Astrocyte of the hippocampus (primary cell): ENCODE measurements around the gene ACTN1.
A peak's percentile ranks its signal among the peaks of the same experiment; 100 is the strongest.

Source experiments
- DNase-seq: peaks from one replicate; pipeline ENCODE4 v3.0.0; 2011; ENCODE audit warnings: low read depth, low spot score

The ACTN1 gene

DNA sequence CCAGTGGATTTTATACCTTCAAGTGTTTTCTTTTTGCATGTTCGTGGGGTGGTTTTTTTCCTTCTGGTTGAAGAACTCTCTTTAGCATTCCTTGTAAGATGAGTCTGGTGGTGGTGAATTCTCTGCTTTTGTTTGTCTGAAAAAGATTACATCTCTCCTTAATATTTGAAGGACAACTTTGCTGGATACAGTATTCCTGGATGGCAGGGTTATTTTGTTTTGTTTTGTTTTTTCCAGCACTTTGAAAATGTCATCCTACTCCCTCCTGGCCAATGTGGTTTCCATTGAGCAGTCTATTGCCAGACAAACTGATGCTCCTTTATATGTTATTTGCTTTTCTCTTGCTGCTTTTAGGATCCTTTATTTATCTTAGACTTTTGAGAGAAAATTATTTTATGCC lies 143.0 kb downstream of the ACTN1 start:
- no peak for DNase-seq

DNA sequence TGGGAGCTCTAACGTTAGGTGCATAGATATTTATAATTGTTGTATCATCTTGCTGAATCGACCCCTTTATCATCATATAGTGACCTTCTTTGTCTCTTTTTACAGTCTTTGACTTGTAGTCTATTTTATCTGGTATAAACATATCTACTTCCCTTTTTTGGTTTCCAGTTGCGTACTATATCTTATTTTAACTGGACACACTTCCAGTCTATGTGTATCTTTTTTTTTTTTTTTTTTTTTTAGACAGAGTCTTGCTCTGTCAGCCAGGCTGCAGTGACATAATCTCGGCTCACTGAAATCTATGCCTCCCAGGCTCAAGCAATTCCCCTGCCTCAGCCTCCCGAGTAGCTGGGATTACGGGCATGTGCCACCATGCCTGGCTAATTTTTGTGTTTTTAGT lies 144.3 kb downstream of the ACTN1 start:
- no peak for DNase-seq

DNA sequence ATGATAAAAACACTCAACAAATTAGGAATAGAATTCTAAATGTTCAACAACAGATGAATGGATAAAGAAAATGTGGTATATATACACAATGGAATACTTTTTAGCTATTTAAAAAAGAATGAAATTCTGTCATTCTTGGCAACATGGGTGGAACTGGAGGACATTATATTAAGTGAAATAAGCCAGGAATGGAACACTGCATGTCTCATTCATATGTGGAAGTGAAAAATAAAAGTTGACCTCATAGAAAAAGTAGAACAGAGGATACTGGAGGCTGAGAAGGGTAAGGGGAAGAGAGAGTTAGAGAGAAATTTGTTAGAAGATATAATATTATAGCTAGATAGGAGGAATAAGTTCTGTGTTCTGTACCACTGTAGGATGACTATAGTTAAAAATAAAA lies 150.4 kb downstream of the ACTN1 start:
- no peak for DNase-seq

GRCh38 chr14:68825729-68826128 lies 153.4 kb downstream of the ACTN1 start:
- DNase-seq, result no peak

GRCh38 chr14:68824517-68825347 lies 154.4 kb downstream of the ACTN1 start:
- peak; percentile 78 for DNase-seq

DNA sequence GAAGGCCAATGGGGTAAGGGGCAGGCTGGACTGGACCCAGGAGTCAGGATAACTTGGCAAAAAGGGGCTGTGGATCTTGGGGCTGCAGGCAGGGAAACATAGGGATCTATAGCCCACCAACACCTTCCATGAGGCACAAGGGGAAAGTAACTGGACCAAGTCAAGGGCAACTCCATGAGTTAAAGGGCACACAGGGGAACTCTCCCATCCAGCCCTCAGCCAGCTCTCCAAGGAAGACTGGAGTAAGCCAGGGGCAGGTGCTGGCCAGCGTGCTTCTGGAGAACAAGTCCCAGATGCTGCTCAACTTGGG lies 154.9 kb downstream of the ACTN1 start:
- DNase-seq, result no peak
